Brain pericyte (primary cell): Measurements from ENCODE around the gene CCDC170.
A peak's percentile ranks its signal among the peaks of the same experiment; 100 is the strongest.
"Not testable (repeated sequence)": the region's sequence is repeated elsewhere in the genome, so short reads cannot be mapped to it uniquely, and the experiment has no call there.

Source experiments
- DNase-seq: peaks from one replicate; pipeline ENCODE4 v3.0.0-alpha.2; 2012; ENCODE audit warnings: low read depth, low spot score

Gene CCDC170, protein sequence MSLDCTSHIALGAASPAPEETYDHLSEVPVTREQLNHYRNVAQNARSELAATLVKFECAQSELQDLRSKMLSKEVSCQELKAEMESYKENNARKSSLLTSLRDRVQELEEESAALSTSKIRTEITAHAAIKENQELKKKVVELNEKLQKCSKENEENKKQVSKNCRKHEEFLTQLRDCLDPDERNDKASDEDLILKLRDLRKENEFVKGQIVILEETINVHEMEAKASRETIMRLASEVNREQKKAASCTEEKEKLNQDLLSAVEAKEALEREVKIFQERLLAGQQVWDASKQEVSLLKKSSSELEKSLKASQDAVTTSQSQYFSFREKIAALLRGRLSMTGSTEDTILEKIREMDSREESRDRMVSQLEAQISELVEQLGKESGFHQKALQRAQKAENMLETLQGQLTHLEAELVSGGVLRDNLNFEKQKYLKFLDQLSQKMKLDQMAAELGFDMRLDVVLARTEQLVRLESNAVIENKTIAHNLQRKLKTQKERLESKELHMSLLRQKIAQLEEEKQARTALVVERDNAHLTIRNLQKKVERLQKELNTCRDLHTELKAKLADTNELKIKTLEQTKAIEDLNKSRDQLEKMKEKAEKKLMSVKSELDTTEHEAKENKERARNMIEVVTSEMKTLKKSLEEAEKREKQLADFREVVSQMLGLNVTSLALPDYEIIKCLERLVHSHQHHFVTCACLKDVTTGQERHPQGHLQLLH

DNA sequence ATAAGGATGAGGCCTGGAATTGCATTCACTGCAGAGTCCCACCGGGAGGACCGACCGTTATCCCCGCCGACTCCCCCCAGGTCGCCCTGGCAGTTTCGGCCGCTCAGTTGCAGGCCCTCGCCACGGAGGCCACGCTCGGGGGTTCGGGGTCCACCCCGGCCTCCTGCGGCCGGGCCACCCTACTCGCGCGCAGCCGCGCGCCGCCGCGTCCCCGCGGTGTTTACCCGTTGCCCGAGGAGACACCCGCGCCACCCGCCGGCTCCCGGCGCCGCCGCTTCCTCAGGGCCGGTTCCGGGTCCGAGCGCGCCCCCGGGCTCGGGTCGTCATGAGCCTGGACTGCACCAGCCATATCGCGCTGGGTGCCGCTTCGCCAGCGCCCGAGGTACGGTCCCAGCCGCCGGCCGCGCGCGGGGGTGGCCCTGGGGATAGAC lies at the start of gene CCDC170:
Gene CCDC170, plus strand, starts transcription at position 214 of the 431 bp plus-strand sequence. Its CDS starts 112 bp downstream, at position 326.
- DNase-seq, result no peak

DNA sequence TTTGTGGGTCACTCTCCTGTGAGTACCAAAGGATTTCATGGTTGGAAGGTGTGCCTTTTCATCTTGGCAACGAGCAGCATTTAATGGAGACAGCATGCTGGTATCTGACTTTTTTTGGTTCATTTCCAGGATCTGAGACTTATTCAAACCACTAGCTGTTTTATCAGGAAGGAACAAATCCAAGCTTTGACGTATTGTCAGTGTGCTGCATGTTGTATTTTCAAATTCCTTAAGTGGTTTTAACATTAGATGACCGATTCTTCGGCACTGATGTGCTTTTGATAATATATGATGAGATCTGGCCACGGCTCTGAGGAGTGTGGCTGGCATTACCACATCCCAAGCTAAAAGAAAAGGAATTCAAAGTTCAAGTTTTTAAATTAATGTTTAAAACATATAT lies 48.3 kb upstream of the CCDC170 start:
- no peak for DNase-seq

- DNase-seq, result no peak
Observed at GRCh38 chr6:151447237-151447636, 46.6 kb upstream of the CCDC170 start.

DNA sequence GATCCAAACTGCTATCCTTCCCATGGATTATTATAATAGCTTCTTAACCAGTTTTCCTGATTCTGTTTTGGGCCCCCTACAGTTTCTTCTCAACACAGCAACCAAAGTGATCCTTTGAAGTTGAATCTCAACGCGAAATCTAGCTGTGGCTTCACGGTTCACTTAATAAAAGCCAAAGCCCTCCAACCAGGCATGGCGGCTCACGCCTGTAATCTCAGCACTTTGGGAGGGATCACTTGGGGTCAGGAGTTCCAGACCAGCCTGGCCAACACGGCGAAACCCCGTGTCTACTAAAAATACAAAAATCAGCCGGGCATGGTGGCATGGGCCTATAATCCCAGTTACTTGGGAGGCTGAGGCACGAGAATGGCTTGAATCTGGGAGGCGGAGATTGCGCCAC lies 45.2 kb upstream of the CCDC170 start:
- DNase-seq, result no peak

GRCh38 chr6:151450928-151451327 lies 42.9 kb upstream of the CCDC170 start:
- not testable (repeated sequence) for DNase-seq

- no peak for DNase-seq
Observed at GRCh38 chr6:151451417-151451949, 42.3 kb upstream of the CCDC170 start.

DNA sequence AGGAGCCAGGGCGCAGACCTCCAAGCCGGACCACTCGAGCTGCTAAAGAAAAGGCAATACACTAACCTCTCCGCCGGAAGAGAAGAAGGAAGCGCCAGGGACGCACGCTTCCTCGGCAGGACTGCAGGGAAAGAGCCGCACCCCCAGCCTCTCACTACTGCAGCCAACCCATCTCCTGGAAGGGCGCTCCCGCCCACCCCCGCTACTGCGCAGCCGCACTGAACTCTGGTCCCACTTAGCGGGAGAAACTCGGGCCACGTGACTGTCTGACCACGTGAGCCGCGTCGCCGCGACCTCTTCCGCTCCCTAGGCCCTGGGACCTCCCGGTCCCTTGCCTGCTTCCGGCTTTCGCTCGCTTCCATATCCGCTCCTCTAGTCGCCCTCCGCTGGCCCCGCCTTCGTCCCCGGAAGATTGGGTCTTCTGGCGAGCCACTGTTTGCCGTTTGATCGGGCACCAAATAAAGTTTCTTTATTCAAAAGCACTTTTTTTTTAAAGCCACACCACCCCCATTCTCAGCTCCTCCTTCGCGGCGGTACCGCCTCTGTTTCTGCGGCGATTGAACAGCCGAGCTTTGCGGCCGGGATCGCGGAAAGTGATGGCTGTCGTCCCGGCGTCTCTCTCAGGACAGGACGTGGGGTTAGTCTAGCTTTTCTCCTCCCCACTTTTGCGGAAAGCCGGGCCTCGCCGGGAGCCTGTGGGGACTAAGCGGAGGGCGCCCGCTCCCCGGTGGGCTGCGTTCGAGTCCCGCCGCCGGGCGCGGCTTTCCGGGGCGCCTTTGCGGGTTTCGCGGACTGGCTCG lies 41.7 kb upstream of the CCDC170 start, which contains the start of gene RMND1:
Gene RMND1, minus strand, starts transcription at position 177 of the 800 bp plus-strand sequence. CDS start 6,315 bp downstream, outside the sequence.
- peak; percentile 100 for DNase-seq

GRCh38 chr6:151452750-151453427 lies 40.9 kb upstream of the CCDC170 start:
- no peak for DNase-seq

- not testable (repeated sequence) for DNase-seq
Observed at GRCh38 chr6:151455751-151456398, 37.9 kb upstream of the CCDC170 start.

DNA sequence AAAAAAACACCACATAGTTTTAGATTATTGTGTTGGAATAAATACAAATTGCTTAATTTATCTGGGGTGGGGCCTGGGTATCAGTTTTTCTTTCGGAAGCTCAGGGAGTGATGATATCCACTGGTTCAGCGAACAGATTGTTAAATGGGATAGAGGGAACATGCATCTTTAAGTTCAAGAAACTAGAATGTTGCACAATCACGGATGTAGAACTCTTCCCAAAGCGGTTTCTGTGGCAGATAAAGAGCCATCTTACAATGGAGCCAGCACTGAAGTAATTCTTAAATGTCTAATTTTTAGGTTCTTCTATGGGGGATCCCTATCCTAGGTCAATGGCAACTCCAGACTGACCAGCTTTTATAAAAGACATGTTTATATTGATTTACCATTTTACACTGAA lies 32.1 kb upstream of the CCDC170 start:
- no peak for DNase-seq

DNA sequence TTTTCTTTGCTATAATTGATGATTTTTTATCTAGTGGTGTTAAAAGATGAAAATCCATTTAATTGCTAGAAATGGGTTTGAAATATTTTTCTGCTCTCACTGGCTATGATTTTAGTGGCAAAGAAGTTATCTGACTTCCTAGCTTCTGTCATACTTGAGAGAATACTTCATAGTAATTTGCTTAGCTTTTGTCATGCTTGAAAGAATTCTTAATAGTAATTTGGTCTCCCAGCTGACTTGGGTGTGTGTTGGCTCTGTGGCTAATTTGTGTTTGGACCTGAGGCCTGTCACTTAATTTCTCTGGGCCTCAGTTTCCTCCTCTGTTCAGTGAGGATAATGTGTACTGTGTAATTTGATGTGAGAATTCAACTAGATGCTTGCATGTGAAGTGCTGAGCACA lies 29.1 kb upstream of the CCDC170 start:
- DNase-seq, result no peak

DNA sequence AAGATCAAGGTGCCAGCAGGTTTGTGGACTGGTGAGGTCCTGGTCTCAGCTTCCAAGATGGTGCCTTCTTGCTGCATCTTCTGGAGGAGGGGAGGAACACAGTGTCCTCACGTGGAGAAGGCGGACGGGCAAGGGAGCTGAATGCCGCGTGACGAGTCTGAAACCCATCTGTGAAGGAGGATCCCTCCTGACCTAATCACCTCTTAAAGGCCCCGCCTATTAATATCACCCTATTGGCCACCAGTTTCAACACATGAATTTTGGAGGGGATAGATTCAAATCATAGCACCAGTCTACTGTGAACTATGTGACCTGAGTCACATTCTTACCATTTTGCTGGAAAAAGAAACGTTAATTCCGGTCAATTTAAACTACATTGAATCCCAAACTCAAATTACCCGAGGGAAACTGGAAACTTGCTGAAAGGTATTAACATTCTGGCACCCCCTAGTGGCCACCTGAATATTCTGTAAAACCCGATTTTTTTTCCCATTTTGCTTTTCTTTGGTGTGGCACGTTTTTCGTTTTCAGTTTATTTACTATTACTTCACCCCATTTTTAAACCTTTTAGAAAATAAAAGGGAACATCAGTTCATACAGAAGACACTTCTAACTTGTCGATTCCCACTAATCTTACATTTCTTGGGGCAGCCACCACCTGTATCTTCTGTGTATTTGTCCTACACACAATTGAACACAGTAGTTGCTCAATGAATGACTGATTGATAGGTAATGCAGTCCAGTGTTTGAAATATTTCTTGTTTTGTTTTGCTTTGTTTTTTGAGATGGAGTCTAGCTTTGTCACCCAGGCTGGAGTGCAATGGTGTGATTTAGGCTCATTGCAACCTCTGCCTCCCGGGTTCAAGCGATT lies 17.9 kb upstream of the CCDC170 start:
- no peak for DNase-seq

DNA sequence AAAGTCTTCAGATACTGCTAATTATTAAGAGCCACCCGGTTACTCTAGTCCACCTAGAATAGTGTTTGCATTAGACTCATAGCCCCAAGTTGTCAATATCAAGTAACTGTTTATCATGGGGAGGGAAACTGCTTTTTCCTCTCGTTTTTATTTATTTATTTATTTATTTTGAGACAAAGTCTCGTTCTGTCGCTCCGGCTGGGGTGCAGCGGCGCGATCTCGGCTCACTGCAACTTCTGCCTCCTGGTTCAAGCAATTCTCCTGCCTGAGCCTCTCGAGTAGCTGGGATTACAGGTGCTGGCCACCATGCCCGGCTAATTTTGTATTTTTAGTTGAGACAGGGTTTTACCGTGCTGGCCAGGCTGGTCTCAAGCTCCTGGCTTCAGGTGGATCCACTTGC lies 16.1 kb upstream of the CCDC170 start:
- no peak for DNase-seq

GRCh38 chr6:151478670-151479069 lies 15.1 kb upstream of the CCDC170 start:
- DNase-seq, result no peak

GRCh38 chr6:151481786-151482185 lies 12.0 kb upstream of the CCDC170 start:
- DNase-seq, result no peak

- DNase-seq, result peak; percentile 38
Observed at GRCh38 chr6:151482290-151482689, 11.5 kb upstream of the CCDC170 start.

DNA sequence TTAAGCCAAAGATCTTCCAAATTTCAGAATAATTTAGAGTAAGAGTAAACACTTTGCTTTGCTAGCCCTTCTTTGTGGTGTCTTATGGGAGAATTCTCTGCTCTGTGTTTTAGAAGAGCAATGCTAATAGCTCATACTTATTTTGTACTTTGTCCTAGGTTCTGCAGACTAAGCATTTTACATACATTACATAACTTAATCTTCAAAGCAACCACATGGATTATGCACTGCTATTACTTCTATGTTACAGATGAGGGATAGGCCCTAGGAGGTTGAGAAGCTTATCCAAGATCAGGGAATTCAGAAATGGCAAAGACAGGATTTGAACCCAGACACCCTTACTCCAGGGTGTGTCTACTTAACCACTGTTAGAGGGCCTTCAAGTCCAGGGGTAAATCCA lies 9.8 kb upstream of the CCDC170 start:
- DNase-seq, result no peak

- DNase-seq, result no peak
Observed at GRCh38 chr6:151488226-151488625, 5.6 kb upstream of the CCDC170 start.

DNA sequence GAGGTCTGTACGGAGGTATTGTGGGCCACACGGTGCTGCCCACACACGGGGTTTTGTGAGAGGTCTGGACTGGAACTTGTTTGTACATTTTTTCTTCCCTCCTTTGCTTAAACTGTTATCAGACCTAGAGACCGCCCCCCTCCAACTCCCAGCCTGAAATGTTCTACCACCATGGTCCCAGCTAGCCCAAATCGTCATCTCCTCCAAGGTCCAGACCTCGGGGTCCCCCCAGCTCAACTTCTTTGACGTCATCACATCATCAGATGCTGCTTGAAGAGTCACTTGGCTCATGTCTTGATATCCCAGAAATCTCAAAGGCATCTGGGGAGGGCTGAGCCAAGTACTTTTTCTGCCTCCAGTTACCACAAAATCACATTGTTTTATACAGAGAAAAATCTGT lies 2.8 kb upstream of the CCDC170 start:
- DNase-seq, result no peak
